ENCODE results near the gene TMEM143. TPM values are rescaled to one million over a fixed set of nuclear protein-coding genes. Genes with fewer than 3 reads are reported as not detected.

The TMEM143 gene
- total RNA-seq, 3 donors from 2014 or later (not counting 1 experiment from before 2014, with no cell fraction given): 10.2 to 12.3 (median 11.1) TPM

DNA sequence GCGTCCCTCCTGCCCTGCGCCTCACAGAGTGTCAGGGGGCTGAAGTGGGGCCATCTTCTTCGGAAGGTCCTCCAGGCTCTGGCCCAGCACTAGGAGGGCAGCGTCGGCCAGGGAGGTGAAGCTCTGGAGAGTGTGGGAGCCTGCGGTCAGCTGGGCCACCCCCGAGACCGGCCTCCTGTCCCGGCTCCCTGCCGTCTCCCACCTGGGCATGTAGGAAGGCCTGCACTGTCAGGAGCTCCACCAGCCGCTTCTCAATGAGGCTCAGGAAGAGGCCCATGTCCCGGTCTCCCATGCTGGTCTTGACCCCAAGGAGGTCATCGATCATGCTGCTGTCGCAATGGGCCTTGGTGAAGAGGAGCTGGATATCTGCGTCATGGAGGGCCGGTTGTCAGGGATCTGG is 65.8 kb downstream of the TMEM143 start:
- Mint-ChIP-seq H3K27ac (no peak overlapping the region), H3K4me3 (no peak overlapping the region), H3K36me3 (no peaks in the 10 kb centered on the region), H3K27me3 (ENCODE audit: low read depth in 2 of 2) (no peaks in the 10 kb centered on the region), H3K9me3 (no peaks in the 10 kb centered on the region), H3K4me1 (no peaks in the 10 kb centered on the region)
- TF ChIP-seq, protein P1, sequence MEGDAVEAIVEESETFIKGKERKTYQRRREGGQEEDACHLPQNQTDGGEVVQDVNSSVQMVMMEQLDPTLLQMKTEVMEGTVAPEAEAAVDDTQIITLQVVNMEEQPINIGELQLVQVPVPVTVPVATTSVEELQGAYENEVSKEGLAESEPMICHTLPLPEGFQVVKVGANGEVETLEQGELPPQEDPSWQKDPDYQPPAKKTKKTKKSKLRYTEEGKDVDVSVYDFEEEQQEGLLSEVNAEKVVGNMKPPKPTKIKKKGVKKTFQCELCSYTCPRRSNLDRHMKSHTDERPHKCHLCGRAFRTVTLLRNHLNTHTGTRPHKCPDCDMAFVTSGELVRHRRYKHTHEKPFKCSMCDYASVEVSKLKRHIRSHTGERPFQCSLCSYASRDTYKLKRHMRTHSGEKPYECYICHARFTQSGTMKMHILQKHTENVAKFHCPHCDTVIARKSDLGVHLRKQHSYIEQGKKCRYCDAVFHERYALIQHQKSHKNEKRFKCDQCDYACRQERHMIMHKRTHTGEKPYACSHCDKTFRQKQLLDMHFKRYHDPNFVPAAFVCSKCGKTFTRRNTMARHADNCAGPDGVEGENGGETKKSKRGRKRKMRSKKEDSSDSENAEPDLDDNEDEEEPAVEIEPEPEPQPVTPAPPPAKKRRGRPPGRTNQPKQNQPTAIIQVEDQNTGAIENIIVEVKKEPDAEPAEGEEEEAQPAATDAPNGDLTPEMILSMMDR (IDR thresholded peaks at IDR 0.05): no peak
- 97% methylated on average over 16 of the region's 16 CpGs for WGBS (ENCODE audit: insufficient coverage)
- Histone ChIP-seq H3K4me3 (ENCODE audit: low read length) (no peak overlapping the region), H3K27ac (ENCODE audit: low read length) (no peak overlapping the region), H3K36me3 (ENCODE audit: control insufficient read depth, insufficient read depth, low read length) (no peaks in the 10 kb centered on the region), H3K27me3 (ENCODE audit: control insufficient read depth, insufficient read depth, low read length) (no peaks in the 10 kb centered on the region), H3K9me3 (ENCODE audit: control insufficient read depth, insufficient read depth, low read length) (no peaks in the 10 kb centered on the region), H3K4me1 (ENCODE audit: control insufficient read depth, insufficient read depth, low read length) (no peaks in the 10 kb centered on the region)
- DNase-seq: no peak
- ATAC-seq: no peak
- intact Hi-C loops (cut with micrococcal nuclease): no loop called here

DNA sequence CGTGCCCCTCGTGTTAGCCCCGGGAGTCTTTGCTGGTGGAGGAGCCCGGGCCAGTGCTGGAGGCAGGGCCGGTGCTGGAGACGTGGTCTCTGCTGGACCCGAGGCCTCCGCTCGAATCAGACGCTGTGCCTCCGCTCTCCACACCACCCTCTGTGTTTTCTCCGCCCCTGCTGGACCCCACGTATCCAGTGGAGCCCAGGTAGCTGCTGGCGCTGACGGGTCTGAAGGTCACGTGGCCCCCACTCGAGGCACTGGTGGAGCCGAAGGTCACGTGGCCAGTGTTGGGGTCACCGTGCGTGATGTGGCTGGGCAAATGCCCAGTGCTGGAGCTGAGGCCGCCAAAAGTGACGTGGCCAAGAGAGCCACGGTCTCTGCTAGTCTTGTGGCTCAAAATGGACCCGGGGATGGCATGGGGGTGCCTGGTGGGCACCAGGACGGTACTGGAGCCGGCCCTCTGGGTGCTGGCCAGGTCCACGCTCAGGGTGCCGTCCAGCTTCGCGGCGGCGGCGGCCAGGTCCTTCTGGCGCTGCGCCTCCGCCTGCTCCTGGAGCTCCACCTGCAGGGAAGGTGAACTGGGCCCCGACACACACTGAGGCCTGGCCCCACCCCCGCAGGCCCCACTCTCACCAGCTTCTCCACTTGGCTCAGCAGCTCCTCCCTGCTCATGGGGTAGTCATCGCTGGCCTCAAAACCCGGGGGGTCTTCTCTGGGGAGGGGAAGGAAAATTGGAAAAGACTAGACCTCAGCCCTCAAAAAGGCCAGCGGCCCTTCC is 66.6 kb downstream of the TMEM143 start:
- Histone ChIP-seq H3K9me3 (ENCODE audit: control insufficient read depth, insufficient read depth, low read length) (no peaks in the 10 kb centered on the region), H3K27ac (ENCODE audit: low read length) (no peak overlapping the region), H3K36me3 (ENCODE audit: control insufficient read depth, insufficient read depth, low read length) (no peaks in the 10 kb centered on the region), H3K4me3 (ENCODE audit: low read length) (no peak overlapping the region), H3K27me3 (ENCODE audit: control insufficient read depth, insufficient read depth, low read length) (no peaks in the 10 kb centered on the region), H3K4me1 (ENCODE audit: control insufficient read depth, insufficient read depth, low read length) (no peaks in the 10 kb centered on the region)
- TF ChIP-seq, protein P1 (IDR thresholded peaks at IDR 0.05): no peak
- DNase-seq (no peak), ATAC-seq (no peak)
- Mint-ChIP-seq H3K4me3 (no peak overlapping the region), H3K36me3 (no peaks in the 10 kb centered on the region), H3K27ac (peak overlapping the region in 1 of 2 donors; percentile 4), H3K27me3 (ENCODE audit: low read depth in 2 of 2) (no peaks in the 10 kb centered on the region), H3K4me1 (no peaks in the 10 kb centered on the region), H3K9me3 (no peaks in the 10 kb centered on the region)
- intact Hi-C loops (cut with micrococcal nuclease): no loop called here
- 92% methylated on average over 42 of the region's 42 CpGs for WGBS (ENCODE audit: insufficient coverage)

DNA sequence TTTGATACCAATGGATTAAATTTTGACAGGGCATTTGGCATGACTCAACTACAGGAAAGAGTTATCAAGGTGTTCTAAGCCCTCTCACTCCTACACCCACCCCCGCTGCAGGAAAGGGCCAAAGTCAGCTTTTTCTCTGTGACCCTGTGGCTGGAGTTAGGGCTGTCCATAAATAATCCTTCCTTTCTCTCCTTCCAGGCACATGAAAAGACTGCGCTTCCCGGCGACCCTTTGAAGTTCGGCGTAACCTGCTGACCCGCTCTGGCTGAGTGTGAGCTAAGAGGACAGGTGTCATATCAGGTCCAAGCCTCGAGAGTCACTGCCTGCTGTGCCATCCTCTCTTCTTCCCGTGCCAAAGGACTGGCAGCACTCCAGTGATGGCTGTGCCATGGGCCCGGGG is 68.3 kb downstream of the TMEM143 start:
- peaks cover 3% of the 10 kb centered on the region for H3K27me3 ChIP-seq (ENCODE audit: control insufficient read depth, insufficient read depth, low read length)
- Mint-ChIP-seq H3K27me3 (ENCODE audit: low read depth in 2 of 2) (peaks cover 0 to 3% of the 10 kb centered on the region in 2 donors), H3K4me3 (no peak overlapping the region), H3K4me1 (peaks cover 6 to 7% of the 10 kb centered on the region in 2 donors), H3K9me3 (no peaks in the 10 kb centered on the region), H3K27ac (no peak overlapping the region), H3K36me3 (no peaks in the 10 kb centered on the region)
- no peaks in the 10 kb centered on the region for H3K36me3 ChIP-seq (ENCODE audit: control insufficient read depth, insufficient read depth, low read length)
- 93% methylated on average over 10 of the region's 10 CpGs for WGBS (ENCODE audit: insufficient coverage)
- no peak for ATAC-seq
- H3K4me3 ChIP-seq (ENCODE audit: low read length): no peak overlapping the region
- TF ChIP-seq, protein P1 (IDR thresholded peaks at IDR 0.05): no peak
- H3K4me1 ChIP-seq (ENCODE audit: control insufficient read depth, insufficient read depth, low read length): peaks cover 11% of the 10 kb centered on the region
- no peak for DNase-seq
- no peaks in the 10 kb centered on the region for H3K9me3 ChIP-seq (ENCODE audit: control insufficient read depth, insufficient read depth, low read length)
- no peak overlapping the region for H3K27ac ChIP-seq (ENCODE audit: low read length)
- intact Hi-C loops (cut with micrococcal nuclease): no loop called here

DNA sequence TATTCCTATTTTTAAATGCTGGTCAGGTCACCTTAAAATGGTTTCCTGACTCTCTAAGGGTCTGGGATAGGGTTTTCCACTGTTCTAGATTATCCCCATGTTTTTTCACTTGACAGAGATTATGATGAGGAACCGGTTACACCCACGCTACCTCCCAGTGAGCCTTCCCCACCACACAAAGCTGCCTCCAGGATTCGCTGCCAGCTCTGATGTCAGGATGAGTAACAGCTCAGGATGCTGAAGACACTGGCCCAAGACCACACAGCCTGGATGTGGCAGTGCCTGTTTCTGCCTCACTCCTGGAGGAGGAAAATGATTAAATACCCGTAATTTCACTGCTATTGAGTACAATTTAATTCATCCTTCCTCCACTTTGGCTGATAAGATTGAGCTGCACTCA is 70.9 kb downstream of the TMEM143 start:
- H3K27me3 ChIP-seq (ENCODE audit: control insufficient read depth, insufficient read depth, low read length): peaks cover 3% of the 10 kb centered on the region
- ATAC-seq: no peak
- DNase-seq: no peak
- no peaks in the 10 kb centered on the region for H3K36me3 ChIP-seq (ENCODE audit: control insufficient read depth, insufficient read depth, low read length)
- peaks cover 0 to 3% of the 10 kb centered on the region in 2 donors for H3K27me3 Mint-ChIP-seq (ENCODE audit: low read depth in 2 of 2)
- no peaks in the 10 kb centered on the region for H3K36me3 Mint-ChIP-seq
- H3K9me3 Mint-ChIP-seq: no peaks in the 10 kb centered on the region
- no peak overlapping the region for H3K4me3 ChIP-seq (ENCODE audit: low read length)
- no peak overlapping the region for H3K27ac ChIP-seq (ENCODE audit: low read length)
- intact Hi-C loops (cut with micrococcal nuclease): no loop called here
- WGBS (ENCODE audit: insufficient coverage): 95% methylated on average over 4 of the region's 4 CpGs
- H3K27ac Mint-ChIP-seq: no peak overlapping the region
- H3K9me3 ChIP-seq (ENCODE audit: control insufficient read depth, insufficient read depth, low read length): no peaks in the 10 kb centered on the region
- TF ChIP-seq, protein P1 (IDR thresholded peaks at IDR 0.05): no peak
- peak overlapping the region; percentile 13 for H3K4me3 Mint-ChIP-seq
- peaks cover 11% of the 10 kb centered on the region for H3K4me1 ChIP-seq (ENCODE audit: control insufficient read depth, insufficient read depth, low read length)
- H3K4me1 Mint-ChIP-seq: peaks cover 6 to 7% of the 10 kb centered on the region in 2 donors
